HG02938 (cell line): ENCODE data around the gene PSMG1.

Experiments used
- ATAC-seq: cut with Tn5 transposase; IDR thresholded peaks from one replicate; pipeline ENCODE4 v1.9.1; 2021; ENCODE audit warnings: mild to moderate bottlenecking, moderate library complexity; ENCODE audit not compliant: unreplicated experiment

PSMG1 gene

GRCh38 chr21:39189857-39190604 is 6.8 kb upstream of the PSMG1 start:
- ATAC-seq: no peak

DNA sequence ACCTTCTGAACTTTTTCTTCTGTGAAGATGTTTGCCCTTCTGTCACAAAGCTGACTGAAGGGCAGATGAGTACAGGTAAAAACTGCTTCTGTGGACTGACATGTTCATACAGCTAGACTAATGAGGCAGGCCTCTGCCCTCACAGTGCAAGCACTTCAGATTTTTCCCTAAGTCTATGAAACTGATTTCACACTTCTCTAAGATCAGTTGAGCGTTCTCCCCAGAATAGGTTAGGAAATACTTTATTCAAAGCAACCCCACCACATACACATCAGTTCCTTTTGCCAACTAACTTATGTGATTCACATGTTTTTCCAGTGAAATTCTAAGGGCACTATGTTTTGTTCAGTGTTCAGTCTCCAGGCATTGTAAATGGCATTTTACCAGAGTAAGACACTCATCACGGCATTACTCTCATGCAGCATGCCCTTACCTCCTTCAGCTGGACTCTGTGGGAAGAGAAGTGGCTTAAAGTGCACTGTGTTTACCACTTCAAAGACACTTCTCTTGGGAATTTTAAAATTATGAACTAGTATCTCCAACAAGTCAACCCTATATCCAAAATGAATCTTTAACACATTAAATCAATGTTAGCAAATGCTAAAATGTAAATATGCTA is 5.4 kb upstream of the PSMG1 start:
- no peak for ATAC-seq

GRCh38 chr21:39187141-39187540 is 3.9 kb upstream of the PSMG1 start:
- no peak for ATAC-seq

DNA sequence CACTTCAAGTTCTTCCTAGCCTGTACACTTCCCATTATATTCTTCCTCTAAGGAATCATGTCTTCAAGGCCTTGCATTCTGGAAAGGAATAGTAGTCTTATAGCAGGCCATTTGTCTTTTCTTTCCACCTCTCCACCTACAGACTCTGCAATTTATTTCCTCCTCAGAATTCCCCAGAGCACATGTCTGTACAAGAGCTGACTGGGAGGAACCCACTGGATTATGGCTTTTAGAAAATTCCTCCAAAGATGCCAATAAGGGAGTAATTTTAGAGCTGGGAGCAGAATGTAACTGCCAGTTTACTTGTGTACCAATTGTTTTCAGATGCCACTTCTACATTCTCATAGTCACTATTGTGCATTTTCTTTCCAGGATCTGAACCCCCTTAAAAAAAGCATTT is 3.4 kb upstream of the PSMG1 start:
- no peak for ATAC-seq

DNA sequence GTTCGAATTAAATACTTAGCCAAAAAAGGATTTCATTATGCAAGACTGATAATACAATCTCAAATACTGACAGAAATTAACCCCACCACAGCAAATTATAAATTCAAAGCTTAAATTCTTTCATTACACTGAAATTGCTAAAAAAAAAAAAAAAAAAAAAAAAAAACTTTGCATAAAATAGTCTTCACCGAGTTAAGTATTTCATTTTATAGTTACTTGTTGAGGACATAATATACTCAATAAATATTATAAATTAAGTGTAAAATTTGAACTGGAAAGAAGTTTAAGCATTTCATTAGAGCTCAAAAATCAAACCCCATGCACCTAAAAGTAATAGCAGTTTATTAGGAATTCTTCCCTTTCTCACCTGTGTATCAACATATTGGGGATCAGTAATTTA is 1.9 kb upstream of the PSMG1 start:
- no peak for ATAC-seq

DNA sequence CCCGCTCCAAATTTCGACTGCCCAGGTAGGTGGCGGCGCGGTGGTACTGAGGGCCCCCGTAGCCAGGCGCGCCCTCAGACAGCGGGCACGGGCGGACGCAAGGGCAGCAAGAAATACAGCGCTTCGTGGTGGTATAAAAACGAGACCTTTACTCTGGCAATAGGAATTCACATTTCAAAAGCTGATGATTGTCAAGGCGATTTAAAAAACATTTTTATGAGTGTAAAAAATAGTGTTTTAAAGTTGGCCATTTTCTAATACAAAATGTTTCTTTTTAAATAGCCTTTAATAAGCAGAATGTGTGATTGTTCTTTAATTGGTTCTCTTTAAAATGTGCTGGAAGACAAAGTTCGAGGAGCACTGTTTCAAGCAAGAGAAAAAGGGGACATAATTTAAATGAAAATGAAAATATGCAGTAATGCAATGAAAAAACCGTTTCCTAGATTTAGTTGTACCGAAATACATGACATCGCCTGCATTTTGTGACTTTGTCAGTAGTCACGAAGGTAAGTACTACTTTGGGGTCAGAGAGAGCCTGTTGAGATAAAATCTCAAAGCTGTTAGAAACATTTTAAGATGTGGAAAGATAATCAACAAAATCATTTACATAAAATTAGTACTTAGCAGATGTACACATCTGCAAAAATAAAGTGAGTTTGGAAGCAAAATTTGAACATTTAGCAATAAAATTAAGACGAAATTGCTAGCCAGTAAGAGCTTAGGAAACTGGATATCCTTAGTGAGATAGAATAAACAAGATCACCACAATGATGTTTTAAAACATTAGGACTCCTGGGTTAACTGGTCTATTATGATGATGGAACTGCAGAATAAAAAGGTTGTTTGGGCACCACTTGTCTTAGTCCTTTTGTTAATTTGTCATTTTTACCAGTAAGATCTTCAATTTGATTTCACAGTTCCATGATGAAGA is 1.1 kb upstream of the PSMG1 start:
- ATAC-seq: no peak

DNA sequence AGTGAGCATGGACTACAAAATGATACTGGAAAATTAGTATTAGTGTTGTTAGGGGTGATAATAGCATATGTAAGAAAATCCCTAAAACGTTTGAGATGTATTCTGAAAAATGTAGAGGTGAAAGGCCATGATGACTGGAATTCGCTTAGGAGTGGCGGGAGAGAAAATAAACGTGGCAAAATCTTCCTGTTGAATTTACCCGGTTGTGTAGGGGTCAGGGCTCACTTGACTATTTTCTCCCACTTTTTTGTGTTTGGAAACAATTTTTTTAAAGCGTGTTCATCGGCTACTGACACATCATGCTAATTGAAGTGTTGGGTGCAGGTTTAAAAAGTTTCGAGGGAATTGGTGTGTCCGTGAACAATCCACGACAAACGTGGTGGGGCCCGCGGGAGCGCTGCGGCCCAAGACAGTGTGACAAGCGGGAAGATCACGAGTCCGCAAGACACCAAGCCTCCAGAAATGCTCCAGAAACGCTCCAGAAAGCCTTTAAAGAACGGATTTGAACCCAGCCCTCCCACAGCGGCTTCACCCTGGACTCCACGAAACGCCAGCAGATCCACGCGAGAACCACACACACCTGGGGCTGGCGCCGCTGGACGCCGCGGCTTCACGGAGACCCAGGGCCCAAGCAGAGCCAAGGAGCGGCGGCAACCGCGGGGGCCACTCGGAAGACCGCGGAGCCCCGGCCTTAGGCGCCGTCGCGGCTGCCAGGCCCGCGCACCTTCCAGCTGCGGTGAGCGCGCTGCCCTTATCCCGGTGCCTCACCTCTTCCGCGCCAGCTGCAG is 573 bp downstream of the PSMG1 start:
- no peak for ATAC-seq

DNA sequence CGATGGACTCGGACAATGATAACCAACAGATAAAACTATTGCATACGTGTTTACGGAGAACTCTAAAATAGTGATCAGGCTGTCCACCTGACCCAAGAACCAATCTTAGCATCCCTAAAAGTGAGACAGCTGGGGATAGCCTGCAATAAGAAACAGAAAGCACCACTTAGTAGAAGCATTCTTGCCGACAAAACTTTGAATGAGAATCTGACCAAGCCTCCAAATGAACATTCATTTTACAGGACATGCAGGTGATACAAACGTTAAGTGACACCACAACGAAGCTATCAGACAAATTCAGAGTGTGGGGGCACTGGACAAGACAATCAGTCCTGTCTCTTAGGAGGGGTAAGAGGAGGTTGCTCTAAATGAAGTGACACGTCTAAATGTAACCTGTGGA is 1.2 kb downstream of the PSMG1 start:
- ATAC-seq: no peak

DNA sequence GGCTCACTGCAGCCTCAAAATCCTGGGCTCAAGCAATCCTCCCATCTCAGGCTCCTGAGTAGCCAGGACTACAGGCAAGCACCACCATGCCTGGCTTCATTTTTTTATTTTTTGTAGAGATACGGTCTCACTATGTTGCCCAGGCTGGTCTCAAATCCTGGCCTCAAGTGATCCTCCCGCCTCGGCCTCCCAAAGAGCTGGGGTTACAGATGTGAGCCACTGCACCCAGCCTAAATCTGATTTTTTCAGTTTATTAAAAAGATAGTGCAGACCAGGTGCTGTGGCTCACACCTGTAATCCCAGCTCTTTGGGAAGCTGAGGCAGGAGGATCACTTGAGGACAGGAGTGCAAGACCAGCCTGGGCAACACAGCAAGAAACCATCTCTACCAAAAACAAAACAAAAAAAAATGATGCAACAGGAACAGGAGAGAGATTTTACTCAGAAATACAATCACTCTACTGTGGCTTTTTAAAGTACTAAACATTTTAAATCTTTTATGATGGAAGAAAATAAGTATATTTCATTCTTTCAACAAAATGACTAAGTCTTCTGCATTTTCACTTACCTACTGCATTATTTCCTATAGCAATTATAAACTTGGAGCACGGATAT is 1.9 kb downstream of the PSMG1 start:
- ATAC-seq: no peak

GRCh38 chr21:39180429-39181019 is 2.7 kb downstream of the PSMG1 start:
- no peak for ATAC-seq

- no peak for ATAC-seq
Observed at GRCh38 chr21:39178421-39178820, 4.8 kb downstream of the PSMG1 start.

DNA sequence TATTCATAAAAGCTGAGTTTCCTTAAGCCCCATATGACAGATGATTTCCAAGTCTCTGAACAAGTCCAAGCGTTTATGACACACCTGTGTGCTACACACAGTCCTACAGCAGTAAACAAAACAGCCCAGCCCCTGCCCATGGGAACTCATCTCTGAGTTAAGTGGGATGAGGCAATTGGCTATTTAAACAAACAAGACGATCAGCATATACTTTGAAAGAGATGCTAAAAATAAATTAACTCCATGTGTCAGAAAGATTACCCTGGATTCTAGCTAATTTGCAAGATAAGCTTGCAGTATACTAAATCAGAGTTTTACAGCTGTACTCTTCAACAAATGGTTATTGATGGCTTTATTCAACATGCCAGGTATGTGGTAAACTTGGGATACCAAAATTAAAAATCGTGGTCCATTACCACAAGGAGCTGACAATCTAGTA is 7.0 kb downstream of the PSMG1 start:
- no peak for ATAC-seq

DNA sequence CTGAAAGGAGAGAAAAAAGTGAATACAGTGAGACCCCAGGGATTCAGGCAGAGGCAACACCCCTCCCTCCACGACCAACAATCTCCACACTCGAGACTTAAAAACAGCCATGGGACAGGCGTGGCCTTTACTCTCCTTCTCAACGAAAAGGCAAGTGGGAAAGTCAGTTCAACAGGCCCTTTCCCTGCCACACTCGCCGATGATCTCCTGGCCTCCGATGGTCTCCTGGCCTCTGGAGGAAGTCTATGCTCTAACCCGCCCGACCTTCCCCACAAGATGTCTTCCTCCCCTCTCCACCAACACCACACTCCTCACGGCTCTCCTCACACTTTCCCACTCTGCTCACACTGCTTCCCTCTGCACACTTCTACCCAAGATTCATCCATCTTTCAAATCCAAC is 7.6 kb downstream of the PSMG1 start:
- no peak for ATAC-seq

- ATAC-seq: no peak
Observed at GRCh38 chr21:39175154-39175553, 8.1 kb downstream of the PSMG1 start.

DNA sequence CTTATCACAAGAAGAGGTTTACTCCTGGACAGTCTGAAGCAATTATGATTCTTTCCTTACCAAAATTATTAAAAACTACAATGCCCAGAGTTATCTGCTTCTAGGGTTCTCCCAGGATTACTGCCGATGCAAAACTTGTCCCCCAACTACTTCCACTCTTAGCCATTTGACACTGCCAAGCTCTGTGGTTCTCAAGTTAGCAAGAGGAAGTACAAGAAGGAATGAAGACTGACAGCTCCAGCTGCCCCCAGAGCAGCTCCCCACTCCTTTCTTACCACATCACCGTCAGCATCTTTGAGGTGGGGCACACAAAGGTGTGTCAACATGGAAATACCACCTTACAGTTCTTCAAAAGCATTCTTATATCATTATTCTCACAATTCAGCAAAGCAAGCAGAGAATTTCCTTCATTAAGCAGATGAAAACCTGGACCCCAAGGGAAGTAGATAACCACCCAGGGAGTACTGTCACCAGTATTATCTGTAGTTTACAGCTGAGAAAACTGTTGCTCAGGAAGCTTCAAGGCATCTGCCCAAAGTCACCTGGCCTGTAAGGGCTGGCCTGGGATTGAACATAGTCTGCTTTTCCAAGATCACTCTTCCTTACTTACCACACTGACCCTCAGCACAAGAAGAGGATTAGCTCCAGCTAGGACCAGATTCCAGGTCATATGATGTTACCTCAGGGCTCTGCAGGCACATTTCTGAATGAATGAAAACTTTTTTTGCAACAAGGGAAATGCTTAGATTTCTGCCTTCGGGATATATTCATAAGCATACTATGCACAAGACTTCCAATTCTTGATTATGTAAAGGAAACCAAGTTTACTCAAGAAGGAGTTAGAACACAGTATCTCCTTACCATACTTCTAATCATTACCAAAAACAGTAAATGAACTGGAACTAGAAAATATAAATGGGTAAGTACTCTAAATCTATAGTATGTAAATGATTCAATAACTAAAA is 9.3 kb downstream of the PSMG1 start:
- ATAC-seq: no peak

DNA sequence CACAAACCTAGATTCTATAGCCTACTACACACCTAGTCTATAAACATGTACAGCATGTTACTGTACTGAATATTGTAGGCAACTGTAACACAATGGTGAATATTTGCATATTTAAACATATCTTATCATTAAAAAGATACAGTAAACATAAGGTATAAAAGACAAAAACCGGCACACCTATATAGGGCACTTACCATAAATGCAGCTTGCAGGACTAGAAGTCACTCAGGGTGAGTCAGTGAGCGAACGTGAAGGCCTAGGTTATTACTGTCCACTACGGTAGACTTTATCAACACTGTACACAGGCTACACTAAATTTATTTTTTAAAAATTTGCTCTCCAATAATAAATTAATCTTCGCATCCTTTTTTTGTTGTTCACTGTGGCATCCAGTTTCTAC is 13.3 kb downstream of the PSMG1 start:
- ATAC-seq: no peak

DNA sequence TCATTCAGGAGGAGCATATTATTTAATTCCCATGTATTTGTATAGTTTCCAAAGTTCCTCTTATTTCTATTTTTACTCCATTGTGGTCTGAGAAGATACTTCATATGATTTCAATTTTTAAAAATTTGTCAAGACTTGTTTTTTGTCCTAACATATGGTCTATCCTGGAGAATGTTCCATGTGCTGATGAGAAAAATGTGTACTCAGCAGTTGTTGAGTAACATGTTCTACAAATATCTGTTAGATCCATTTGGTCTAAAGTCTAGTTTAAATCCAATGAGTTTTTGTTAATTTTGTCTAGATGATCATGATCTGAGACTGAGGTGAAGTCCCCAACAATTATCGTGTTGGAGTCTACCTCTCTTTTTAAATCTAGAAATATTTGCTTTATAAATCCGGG is 14.5 kb downstream of the PSMG1 start:
- no peak for ATAC-seq

DNA sequence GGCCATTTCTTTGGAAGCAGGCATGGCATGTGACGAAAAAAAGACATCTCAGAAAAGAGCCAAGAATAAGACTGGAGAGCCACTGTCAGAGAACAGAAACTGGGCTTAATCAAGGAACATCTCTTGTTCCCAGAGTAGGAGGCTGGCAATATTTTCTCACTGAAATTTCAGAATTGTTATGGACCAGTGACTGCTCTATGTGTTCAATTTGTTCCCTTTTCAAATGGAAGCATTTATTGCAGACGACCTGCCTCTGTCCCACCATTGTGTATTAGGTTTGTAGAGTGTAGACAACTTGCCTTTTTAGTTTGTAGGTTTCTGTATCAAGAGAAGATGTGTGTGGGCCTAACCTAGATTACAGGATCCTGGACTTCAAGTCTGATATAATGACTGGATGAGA is 18.7 kb downstream of the PSMG1 start:
- no peak for ATAC-seq

DNA sequence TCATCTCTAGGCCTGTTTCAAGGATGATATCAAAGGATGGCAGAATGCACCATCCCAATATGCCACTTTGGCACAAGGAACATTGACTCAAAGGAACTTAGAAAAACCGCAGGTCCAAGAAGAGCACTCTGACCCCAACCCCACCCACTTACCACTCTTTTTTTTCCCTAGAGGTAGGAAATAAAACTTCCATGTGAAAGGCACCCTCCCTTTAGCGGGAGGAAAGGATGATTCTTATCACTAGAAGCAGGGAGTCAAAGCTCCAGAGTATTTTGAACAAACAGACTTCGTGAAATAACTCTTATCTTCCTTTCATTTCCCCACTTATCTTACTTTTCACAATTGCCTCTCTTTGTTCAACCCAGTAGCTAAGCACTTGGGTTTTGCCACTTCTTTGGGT is 22.2 kb downstream of the PSMG1 start:
- no peak for ATAC-seq
